IMR-90 (cell line): ENCODE results near the gene UBR1. TPM values are rescaled to one million over a fixed set of nuclear protein-coding genes. Genes with fewer than 3 reads are reported as not detected.

Experiments used
- ATAC-seq: fragments of 200-7000 bp; cut with Tn5 transposase; 2 replicates; pipeline ENCODE4 v1.9.1; 2020; ENCODE audit warnings: low read depth, mild to moderate bottlenecking, moderate library complexity
- BruUV-seq: library from RNA; stranded (reverse); fragments of 400-500 nt; replicated peaks from 2 replicates; lab custom pipeline; 2021; lab: Mats Ljungman, UMichigan
- CTCF ChIA-PET: fragments of 300-600 bp; formaldehyde crosslinking; extraction: SDS; loops from one replicate; lab custom pipeline; 2021; ENCODE audit warnings: antibody characterized with exemption; lab: Yijun Ruan, JAX
- POLR2A ChIA-PET: fragments of 300-600 bp; sonication (Branson Sonifier 250); formaldehyde crosslinking; loops from one replicate; lab custom pipeline; 2022; ENCODE audit warnings: antibody characterized with exemption; ENCODE audit not compliant: unreplicated experiment; lab: Charles Lee
- DNase-seq: peaks from one replicate; pipeline ENCODE4 v3.0.0; 2013
- H2AFZ ChIP-seq: replicated peaks from 2 replicates; pipeline ENCODE3; 2013; ENCODE audit warnings: low read length, mild to moderate bottlenecking; ENCODE audit not compliant: poor library complexity
- H2AK5ac ChIP-seq: 2 replicates; pipeline ENCODE4 v1.6.1; 2013; ENCODE audit warnings: low read depth, low read length, inconsistent platforms
- H2AK9ac ChIP-seq: replicated peaks from 2 replicates; pipeline ENCODE3; 2013; ENCODE audit warnings: mild to moderate bottlenecking, low read depth, low read length, moderate library complexity; ENCODE audit not compliant: poor library complexity
- H2BK120ac ChIP-seq: 2 replicates; pipeline ENCODE4 v1.6.1; 2013; ENCODE audit warnings: low read depth, low read length, inconsistent platforms
- H2BK15ac ChIP-seq: 3 replicates; pipeline ENCODE4 v1.6.1; 2013; ENCODE audit warnings: low read depth, low read length, inconsistent platforms
- H2BK20ac ChIP-seq: 2 replicates; pipeline ENCODE4 v1.6.1; 2013; ENCODE audit warnings: low read depth, mild to moderate bottlenecking, inconsistent platforms, low read length, moderate library complexity
- H2BK5ac ChIP-seq: 2 replicates; pipeline ENCODE4 v1.6.1; 2013; ENCODE audit warnings: mild to moderate bottlenecking, low read depth, low read length, inconsistent platforms; ENCODE audit not compliant: poor library complexity, severe bottlenecking
- H3K14ac ChIP-seq: replicated peaks from 2 replicates; pipeline ENCODE4 v1.6.1; 2013; ENCODE audit warnings: low read depth, low read length, inconsistent platforms
- H3K18ac ChIP-seq: 2 replicates; pipeline ENCODE4 v1.6.1; 2013; ENCODE audit warnings: low read depth, low read length, control low read depth
- H3K23ac ChIP-seq: 2 replicates; pipeline ENCODE4 v1.6.1; 2013; ENCODE audit warnings: low read depth, low read length, inconsistent platforms
- H3K27ac ChIP-seq: 2 replicates; pipeline ENCODE4 v1.5.1; 2013; ENCODE audit warnings: mild to moderate bottlenecking, control low read depth, low read length; ENCODE audit not compliant: insufficient read depth
- H3K27me3 ChIP-seq: 2 replicates; pipeline ENCODE4 v1.6.1; 2013; ENCODE audit warnings: low read length; ENCODE audit not compliant: control insufficient read depth, insufficient read depth
- H3K36me3 ChIP-seq: 2 replicates; pipeline ENCODE4 v1.6.1; 2013; ENCODE audit warnings: low read length, mixed read lengths; ENCODE audit not compliant: control insufficient read depth, insufficient read depth
- H3K4ac ChIP-seq: 2 replicates; pipeline ENCODE4 v1.6.1; 2013; ENCODE audit warnings: low read depth, low read length, inconsistent platforms
- H3K4me1 ChIP-seq: 2 replicates; pipeline ENCODE4 v1.6.1; 2013; ENCODE audit warnings: low read length, mixed read lengths; ENCODE audit not compliant: control insufficient read depth, insufficient read depth
- H3K4me2 ChIP-seq: 2 replicates; pipeline ENCODE4 v1.6.1; 2013; ENCODE audit warnings: low read depth, mild to moderate bottlenecking, control low read depth, low read length, moderate library complexity
- H3K4me3 ChIP-seq: 2 replicates; pipeline ENCODE4 v1.5.1; 2013; ENCODE audit warnings: low read depth, mild to moderate bottlenecking, control low read depth, low read length, moderate library complexity; ENCODE audit not compliant: insufficient read depth
- H3K56ac ChIP-seq: 2 replicates; pipeline ENCODE4 v1.6.1; 2013; ENCODE audit warnings: low read length, inconsistent platforms; ENCODE audit not compliant: insufficient read depth; ENCODE audit errors: extremely low read depth
- H3K79me1 ChIP-seq, 2 experiments: 2 replicates each; pipeline ENCODE4 v1.6.1; 2013; ENCODE audit warnings: low read length in 2 of 2, inconsistent platforms in 1 of 2, low read depth in 1 of 2
- H3K9ac ChIP-seq: 2 replicates; pipeline ENCODE4 v1.6.1; 2013; ENCODE audit warnings: low read depth, low read length, control low read depth
- H3K9me1 ChIP-seq: 2 replicates; pipeline ENCODE4 v1.6.1; 2013; ENCODE audit warnings: low read length, inconsistent platforms; ENCODE audit not compliant: insufficient read depth
- H3K9me3 ChIP-seq: 2 replicates; pipeline ENCODE4 v1.6.1; 2013; ENCODE audit warnings: low read length; ENCODE audit not compliant: control insufficient read depth, insufficient read depth
- H4K20me1 ChIP-seq: 2 replicates; pipeline ENCODE4 v1.6.1; 2013; ENCODE audit warnings: low read length, inconsistent platforms; ENCODE audit not compliant: insufficient read depth
- H4K5ac ChIP-seq: 2 replicates; pipeline ENCODE4 v1.6.1; 2013; ENCODE audit warnings: mild to moderate bottlenecking, low read depth, low read length, control low read depth
- H4K8ac ChIP-seq, 2 experiments: 2 replicates each; pipeline ENCODE4 v1.6.1; 2013; ENCODE audit warnings: low read depth in 2 of 2, low read length in 2 of 2, control low read depth in 1 of 2, inconsistent platforms in 1 of 2
- H4K91ac ChIP-seq: 2 replicates; pipeline ENCODE4 v1.6.1; 2013; ENCODE audit warnings: low read depth, low read length, inconsistent platforms; ENCODE audit not compliant: insufficient read depth
- BHLHE40 ChIP-seq: fragments of 150-350 bp; IDR thresholded peaks from 2 replicates; pipeline ENCODE4 v1.6.1; 2016; ENCODE audit warnings: mild to moderate bottlenecking, low read depth, low read length
- CEBPB ChIP-seq: IDR thresholded peaks from 2 replicates; pipeline ENCODE4 v1.6.1; 2012; ENCODE audit warnings: low read depth, low read length, improper control_type of control experiment
- CHD1 ChIP-seq: IDR thresholded peaks from 2 replicates; pipeline ENCODE4 v1.6.1; 2012; ENCODE audit warnings: low read depth, low read length, improper control_type of control experiment
- CTCF ChIP-seq: conservative IDR thresholded peaks from 2 replicates; pipeline ENCODE4 v1.5.1; 2012; ENCODE audit warnings: mild to moderate bottlenecking, low read depth, low read length, improper control_type of control experiment
- FOS ChIP-seq: fragments of 150-350 bp; IDR thresholded peaks from 2 replicates; pipeline ENCODE4 v1.6.1; 2016; ENCODE audit warnings: low read depth, low read length
- MAFK ChIP-seq: IDR thresholded peaks from 2 replicates; pipeline ENCODE4 v1.6.1; 2012; ENCODE audit warnings: low read depth, low read length, improper control_type of control experiment
- MAZ ChIP-seq: IDR thresholded peaks from 2 replicates; pipeline ENCODE4 v1.6.1; 2012; ENCODE audit warnings: low read depth, mild to moderate bottlenecking, low read length, improper control_type of control experiment, moderate library complexity, borderline replicate concordance
- MXI1 ChIP-seq: IDR thresholded peaks from 2 replicates; pipeline ENCODE4 v1.6.1; 2012; ENCODE audit warnings: low read depth, mild to moderate bottlenecking, low read length, moderate library complexity, borderline replicate concordance
- NFE2L2 ChIP-seq: fragments of 150-350 bp; IDR thresholded peaks from 2 replicates; pipeline ENCODE4 v1.6.1; 2016; ENCODE audit warnings: low read depth, mild to moderate bottlenecking, low read length
- POLR2A ChIP-seq: IDR thresholded peaks from 2 replicates; pipeline ENCODE4 v1.6.1; 2012; ENCODE audit warnings: mild to moderate bottlenecking, low read depth, low read length
- RAD21 ChIP-seq: IDR thresholded peaks from 2 replicates; pipeline ENCODE4 v1.6.1; 2012; ENCODE audit warnings: low read length, improper control_type of control experiment
- RCOR1 ChIP-seq: IDR thresholded peaks from 2 replicates; pipeline ENCODE4 v1.6.1; 2012; ENCODE audit warnings: mild to moderate bottlenecking, low read length, improper control_type of control experiment; ENCODE audit not compliant: insufficient replicate concordance
- RFX5 ChIP-seq: IDR thresholded peaks from 2 replicates; pipeline ENCODE4 v1.8.0; 2012; ENCODE audit warnings: low read depth, mild to moderate bottlenecking, low read length, moderate library complexity
- SMC3 ChIP-seq: fragments of 150-350 bp; IDR thresholded peaks from 2 replicates; pipeline ENCODE4 v1.6.1; 2016; ENCODE audit warnings: low read depth, mild to moderate bottlenecking, antibody characterized with exemption, low read length, moderate library complexity
- USF2 ChIP-seq: fragments of 150-350 bp; IDR thresholded peaks from 2 replicates; pipeline ENCODE4 v1.6.1; 2017; ENCODE audit warnings: mild to moderate bottlenecking, antibody characterized with exemption, low read length, low read depth
- WGBS, 2 experiments: methylation state at CpG; one replicate each; pipeline versions ENCODE4 v1.1.5 to v1.1.7; 2013; ENCODE audit warnings: missing lambda C conversion rate in 2 of 2; ENCODE audit not compliant: insufficient read length in 1 of 2; ENCODE audit errors: extremely low coverage in 2 of 2; 5-methylcytosine and 5-hydroxymethylcytosine counted together
- dilution Hi-C: fragments of 300-500 bp; cut with HindIII; formaldehyde crosslinking; loops from one replicate; pipeline ENCODE4 v1.14.3; 2018; ENCODE audit warnings: low sequenced_read_pairs; ENCODE audit not compliant: unreplicated experiment
- in situ Hi-C: fragments of 300-500 bp; cut with MboI; formaldehyde crosslinking; loops from 3 replicates; pipeline ENCODE4 v1.14.3; 2019; ENCODE audit warnings: low sequenced_read_pairs, inconsistent platforms, mixed read lengths
- intact Hi-C: fragments of 100-400 bp; cut with micrococcal nuclease; formaldehyde crosslinking; loops from 2 replicates; pipeline ENCODE4 v1.10.0; 2022
- polyA plus RNA-seq, 3 experiments: library from polyadenylated mRNA; depleted of rRNA; stranded (reverse); fragments of >200 nt; gene quantifications; 2 replicates each; pipeline ENCODE4 v1.2.3, GENCODE V29; 2012; ENCODE audit warnings: low replicate concordance in 1 of 3
- total RNA-seq: library from RNA; depleted of rRNA; stranded (reverse); fragments of >200 nt; gene quantifications from 2 replicates; pipeline ENCODE4 v1.2.3, GENCODE V29; 2012
- TF ChIP-seq, protein P1 (sequence below): fragments of 150-350 bp; IDR thresholded peaks from 2 replicates; pipeline ENCODE4 v1.6.1; 2016; ENCODE audit warnings: low read depth, mild to moderate bottlenecking, low read length, moderate library complexity, borderline replicate concordance

Gene UBR1
- total and polyA plus RNA-seq, 2 of the 4 experiments (the other 2 are of a cell fraction): 6.5 to 30.1 TPM

DNA sequence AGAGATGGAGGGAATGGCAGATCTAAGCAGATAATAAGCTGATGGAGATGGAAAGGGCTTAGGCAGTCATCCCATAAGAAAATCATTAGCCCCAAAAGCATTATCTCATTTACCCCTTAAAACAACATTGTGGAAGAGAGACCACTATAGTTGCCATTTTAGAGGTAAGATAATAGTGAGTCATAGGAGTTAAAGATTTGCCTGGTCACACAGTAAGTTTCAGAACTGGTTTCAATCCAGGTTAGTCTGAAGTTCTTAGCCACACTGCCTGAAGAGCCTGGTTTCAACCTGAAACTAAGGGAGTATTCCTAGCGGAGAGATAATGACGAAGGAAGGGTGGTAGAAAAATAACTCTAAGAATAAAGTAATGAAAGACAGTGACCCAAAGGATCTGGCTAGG lies 13.0 kb upstream of the UBR1 start:
- Histone ChIP-seq H3K9ac (no peak overlapping the region), H3K4ac (no peak overlapping the region), H3K4me2 (no peak overlapping the region), H3K9me3 (no peaks in the 10 kb centered on the region), H3K4me3 (no peak overlapping the region), H3K27me3 (peaks cover 13% of the 10 kb centered on the region), H3K9me1 (no peaks in the 10 kb centered on the region), H4K20me1 (no peaks in the 10 kb centered on the region), H2BK15ac (no peak overlapping the region), H3K79me1 (no peaks in the 10 kb centered on the region; a peak in 1 of 4 replicates), H3K14ac (no peak overlapping the region), H3K36me3 (no peaks in the 10 kb centered on the region), H2AK9ac (no peak overlapping the region), H3K56ac (no peak overlapping the region), H4K91ac (no peak overlapping the region), H2BK20ac (no peak overlapping the region), H3K18ac (no peak overlapping the region), H4K8ac (no peak overlapping the region), H3K4me1 (no peaks in the 10 kb centered on the region), H2AK5ac (no peak overlapping the region), H2BK120ac (no peak overlapping the region), H2AFZ (no peak overlapping the region), H2BK5ac (no peak overlapping the region), H4K5ac (no peak overlapping the region), H3K23ac (0 out of 2 replicates have a peak overlapping the region, but pooled peaks have one; percentile 16), H3K27ac (no peak overlapping the region)
- CTCF ChIA-PET: no interaction called here
- intact Hi-C loops (no loop called here), in situ Hi-C loops (no loop called here), dilution Hi-C loops (no loop called here)
- ATAC-seq (no peak), DNase-seq (no peak)
- no CpG with 5 or more reads among the region's 2 CpGs for WGBS, 2 experiments
- POLR2A ChIA-PET: no interaction called here
- TF ChIP-seq NFE2L2: no peak
- TF ChIP-seq MXI1: no peak
- no peak for TF ChIP-seq USF2
- no peak for TF ChIP-seq MAFK
- no peak for TF ChIP-seq CTCF
- no peak for TF ChIP-seq SMC3
- TF ChIP-seq MAZ: no peak
- TF ChIP-seq FOS: no peak
- TF ChIP-seq CEBPB: no peak
- no peak for TF ChIP-seq BHLHE40
- TF ChIP-seq RCOR1: no peak
- no peak for TF ChIP-seq CHD1
- TF ChIP-seq, protein P1, sequence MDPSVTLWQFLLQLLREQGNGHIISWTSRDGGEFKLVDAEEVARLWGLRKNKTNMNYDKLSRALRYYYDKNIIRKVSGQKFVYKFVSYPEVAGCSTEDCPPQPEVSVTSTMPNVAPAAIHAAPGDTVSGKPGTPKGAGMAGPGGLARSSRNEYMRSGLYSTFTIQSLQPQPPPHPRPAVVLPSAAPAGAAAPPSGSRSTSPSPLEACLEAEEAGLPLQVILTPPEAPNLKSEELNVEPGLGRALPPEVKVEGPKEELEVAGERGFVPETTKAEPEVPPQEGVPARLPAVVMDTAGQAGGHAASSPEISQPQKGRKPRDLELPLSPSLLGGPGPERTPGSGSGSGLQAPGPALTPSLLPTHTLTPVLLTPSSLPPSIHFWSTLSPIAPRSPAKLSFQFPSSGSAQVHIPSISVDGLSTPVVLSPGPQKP: no peak
- no peak for TF ChIP-seq RFX5
- TF ChIP-seq RAD21: no peak
- no peak for TF ChIP-seq POLR2A
- no TSS peak for BruUV-seq
